Measurements from ENCODE around the gene SIL1. TPM values are rescaled to one million over a fixed set of nuclear protein-coding genes. Genes with fewer than 3 reads are reported as not detected.

Gene SIL1
- total RNA-seq (2022; extraction: Qiagen RNA extraction; ENCODE audit: low read depth) = 24.4 to 26.5 TPM (median 25.7 TPM) in 5 replicates

DNA sequence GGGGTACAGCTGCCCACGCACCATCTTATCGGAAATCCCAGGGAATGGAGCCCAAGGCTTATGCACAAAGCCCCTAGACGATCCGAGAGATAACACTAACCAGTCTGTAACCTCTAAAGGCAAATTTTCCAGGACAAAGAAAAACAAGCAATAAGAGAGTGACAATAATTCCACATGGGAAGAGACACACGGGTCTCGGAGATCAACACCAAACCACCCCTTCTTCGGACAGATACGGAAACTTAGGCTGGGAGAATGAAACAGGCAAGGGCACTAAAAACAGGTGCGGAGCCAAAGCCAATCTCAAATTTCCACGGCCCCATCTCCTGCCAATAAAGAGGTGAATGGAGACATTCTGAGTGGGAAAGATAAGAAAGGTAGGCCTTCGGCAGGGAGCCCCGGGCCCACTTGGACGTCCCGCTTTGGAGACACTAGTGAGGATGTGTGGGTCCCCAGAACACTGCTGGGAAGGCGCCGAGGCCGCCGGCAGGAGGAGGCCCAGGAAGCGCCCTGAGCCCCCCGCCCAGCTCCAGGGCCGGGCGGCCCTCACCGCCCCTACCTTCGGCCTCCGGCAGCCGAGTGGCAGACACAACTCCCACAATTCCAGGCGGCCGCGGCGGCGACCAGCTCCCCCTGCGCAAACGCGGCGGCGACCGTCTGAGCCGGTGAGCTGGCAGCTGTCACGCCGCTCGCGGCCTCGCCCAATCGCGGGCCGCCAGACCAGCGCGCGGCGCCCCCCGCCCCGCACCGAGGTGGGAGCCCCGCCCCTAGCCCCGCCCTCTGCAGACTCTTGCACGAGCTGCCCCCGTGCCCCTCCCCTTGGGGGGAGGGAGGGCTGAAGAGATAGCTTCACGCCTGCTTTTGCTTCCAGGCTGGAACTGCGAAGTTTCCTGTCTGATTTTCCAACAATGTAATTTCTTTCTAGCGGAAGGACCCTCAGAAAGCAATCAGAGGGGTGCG lies at the start of gene SIL1:
TSS of gene SIL1 (minus strand) at position 659 of the 960 bp plus-strand sequence. CDS start 70,525 bp downstream, outside the sequence.

Other genes starting within 250 kb of the SIL1 start
- 166 to 234 TPM (median 206 TPM) in 5 replicates for gene MATR3, start 95.4 kb upstream of the SIL1 start, total RNA-seq (2022; extraction: Qiagen RNA extraction; ENCODE audit: low read depth)
- gene PAIP2, start 143.5 kb upstream of the SIL1 start, total RNA-seq (2022; extraction: Qiagen RNA extraction; ENCODE audit: low read depth) = 81.3 to 101 TPM (median 94.1 TPM) in 5 replicates
- gene SLC23A1, start 184.9 kb upstream of the SIL1 start, total RNA-seq (2022; extraction: Qiagen RNA extraction; ENCODE audit: low read depth) = 1.0 to 1.5 TPM (median 1.1 TPM) in 5 replicates
- gene MZB1, start 191.5 kb upstream of the SIL1 start, total RNA-seq (2022; extraction: Qiagen RNA extraction; ENCODE audit: low read depth) = 0.14 TPM in 2 of 5 replicates, not detected in the others
- gene PROB1, start 196.7 kb upstream of the SIL1 start, total RNA-seq (2022; extraction: Qiagen RNA extraction; ENCODE audit: low read depth) = 0.28 to 0.37 TPM (median 0.33 TPM) in 5 replicates
- gene SPATA24, start 205.7 kb upstream of the SIL1 start, total RNA-seq (2022; extraction: Qiagen RNA extraction; ENCODE audit: low read depth) = 4.4 to 6.3 TPM (median 5.4 TPM) in 5 replicates
- 5.6 to 10.6 TPM (median 7.2 TPM) in 5 replicates for gene DNAJC18, start 241.2 kb upstream of the SIL1 start, total RNA-seq (2022; extraction: Qiagen RNA extraction; ENCODE audit: low read depth)